Esophagus squamous epithelium (tissue), 5 donors: Measurements from ENCODE around the gene S100PBP. TPM values are rescaled to one million over a fixed set of nuclear protein-coding genes. Genes with fewer than 3 reads are reported as not detected.
"Not testable (repeated sequence)": the region's sequence is repeated elsewhere in the genome, so short reads cannot be mapped to it uniquely, and the experiment has no call there.

Source experiments
- DNase-seq: peaks from one replicate; lab custom pipeline; 2025; lab: John Stamatoyannopoulos, UW
- H3K27ac ChIP-seq, 4 donors: fragments of 200-600 bp; sonication (generic); one replicate each; pipeline ENCODE4 v1.5.1; 2016 to 2019; ENCODE audit warnings: mild to moderate bottlenecking in 1 of 4
- H3K27me3 ChIP-seq, 4 donors: fragments of 200-600 bp; sonication (generic); 1 replicate in 3 of 4; 2 replicates in 1 of 4; pipeline versions ENCODE4 v1.5.1 to v1.6.0; 2017 to 2021; ENCODE audit warnings: antibody characterized with exemption in 1 of 4
- H3K36me3 ChIP-seq, 3 donors: fragments of 200-600 bp; sonication (generic); one replicate each; pipeline ENCODE4 v1.5.1; 2016 to 2019
- H3K4me1 ChIP-seq, 3 donors: fragments of 200-600 bp; sonication (generic); one replicate each; pipeline ENCODE4 v1.5.1; 2017 to 2019
- H3K4me3 ChIP-seq, 4 donors: fragments of 200-600 bp; sonication (generic); 1 replicate in 3 of 4; 2 replicates in 1 of 4; pipeline ENCODE4 v1.5.1; 2016 to 2019; ENCODE audit warnings: mild to moderate bottlenecking in 2 of 4, moderate library complexity in 1 of 4
- H3K9me3 ChIP-seq, 3 donors: fragments of 200-600 bp; sonication (generic); one replicate each; pipeline ENCODE4 v1.5.1; 2016 to 2019
- CTCF ChIP-seq, 6 experiments: fragments of 450-650 bp in 4 of 6; fragments of 200-600 bp in 2 of 6; sonication (generic) in 2 of 6; IDR thresholded peaks; one replicate each; pipeline ENCODE4 v1.5.1; 2016 to 2019; ENCODE audit warnings: antibody characterized with exemption in 6 of 6, mild to moderate bottlenecking in 4 of 6, moderate library complexity in 4 of 6
- POLR2A ChIP-seq, 4 donors: fragments of 450-650 bp; IDR thresholded peaks; one replicate each; pipeline ENCODE4 v1.6.1; 2017; ENCODE audit warnings: antibody characterized with exemption in 4 of 4, mild to moderate bottlenecking in 4 of 4, moderate library complexity in 3 of 4
- WGBS, 2 donors: methylation state at CpG; one replicate each; pipeline ENCODE4 v1.1.5; 2018; 5-methylcytosine and 5-hydroxymethylcytosine counted together
- intact Hi-C: fragments of 100-400 bp; cut with DNase I; formaldehyde crosslinking; loops from one replicate; pipeline ENCODE4 v1.15.0; 2022
- total RNA-seq, 4 donors: library from RNA; depleted of rRNA; stranded (reverse); fragments of >200 nt; gene quantifications; one replicate each; pipeline ENCODE4 v1.1.0, GENCODE V29; 2016
- donor health status: DM: yes; HTN: yes; CAD: no.

The S100PBP gene
- total RNA-seq, 4 donors from 2014 or later, result 6.5 to 20.0 (median 11.9) TPM

- intact Hi-C loops, result no loop called here
- WGBS, 2 donors, result 7 to 54% methylated on average over 2 of the region's 2 CpGs
- Histone ChIP-seq H3K36me3 (no peaks in the 10 kb centered on the region), H3K27me3 (peaks cover 0 to 27% (median 0%) of the 10 kb centered on the region in 4 donors), H3K9me3 (no peaks in the 10 kb centered on the region), H3K27ac (no peak overlapping the region), H3K4me1 (peaks cover 9 to 29% (median 19%) of the 10 kb centered on the region in 3 donors), H3K4me3 (no peak overlapping the region)
- no peak for DNase-seq
- TF ChIP-seq CTCF (IDR thresholded peaks at IDR 0.05), result no peak
- no peak for TF ChIP-seq POLR2A (IDR thresholded peaks at IDR 0.05)
Observed at GRCh38 chr1:32904797-32905196, 87.3 kb downstream of the S100PBP start.

GRCh38 chr1:32905588-32905987 lies 88.1 kb downstream of the S100PBP start:
- Histone ChIP-seq H3K27me3 (peaks cover 0 to 22% (median 0%) of the 10 kb centered on the region in 4 donors), H3K4me1 (peaks cover 2 to 21% (median 15%) of the 10 kb centered on the region in 3 donors)
- H3K4me3 ChIP-seq, DNase-seq, intact Hi-C loops, H3K9me3 ChIP-seq, H3K36me3 ChIP-seq, H3K27ac ChIP-seq: not testable (repeated sequence)
- WGBS, 2 donors, result 74 to 75% methylated on average over 9 to 10 of the region's 10 CpGs

GRCh38 chr1:32906654-32907053 lies 89.2 kb downstream of the S100PBP start:
- Histone ChIP-seq H3K27ac (no peak overlapping the region), H3K9me3 (no peaks in the 10 kb centered on the region), H3K4me1 (peaks cover 0 to 14% (median 6%) of the 10 kb centered on the region in 3 donors), H3K27me3 (peaks cover 0 to 14% (median 0%) of the 10 kb centered on the region in 4 donors), H3K4me3 (no peak overlapping the region), H3K36me3 (no peaks in the 10 kb centered on the region)
- intact Hi-C loops, result no loop called here
- WGBS, 2 donors, result 77 to 88% methylated on average over 6 to 7 of the region's 7 CpGs
- TF ChIP-seq POLR2A (IDR thresholded peaks at IDR 0.05) (no peak), CTCF (IDR thresholded peaks at IDR 0.05) (no peak)
- no peak for DNase-seq

GRCh38 chr1:32907435-32907834 lies 90.0 kb downstream of the S100PBP start:
- H3K9me3 ChIP-seq, result no peaks in the 10 kb centered on the region
- TF ChIP-seq POLR2A (IDR thresholded peaks at IDR 0.05), result no peak
- no peak for TF ChIP-seq CTCF (IDR thresholded peaks at IDR 0.05)
- H3K4me3 ChIP-seq, result no peak overlapping the region
- intact Hi-C loops, result no loop called here
- no peak overlapping the region for H3K27ac ChIP-seq
- H3K4me1 ChIP-seq, result peaks cover 0 to 6% (median 0%) of the 10 kb centered on the region in 3 donors
- peaks cover 0 to 6% (median 0%) of the 10 kb centered on the region in 4 donors for H3K27me3 ChIP-seq
- no peaks in the 10 kb centered on the region for H3K36me3 ChIP-seq
- WGBS, 2 donors, result 26 to 32% methylated on average over 4 of the region's 4 CpGs
- DNase-seq, result no peak

Other genes starting within 250 kb of the S100PBP start
- 10 to 100 TPM; 12.3 to 26.9 (median 21.1) TPM for gene ZBTB8OS, start 167.1 kb upstream of the S100PBP start, total RNA-seq
- gene RBBP4, start 166.4 kb upstream of the S100PBP start, total RNA-seq, result 100 to 1,000 TPM in 1 of 4 donors, 10 to 100 TPM in 3; 59.6 to 102 (median 85.1) TPM
- 10 to 100 TPM in 2 of 4 donors, 1 to 10 TPM in 2; 2.9 to 31.7 (median 9.1) TPM for gene SYNC, start 114.9 kb upstream of the S100PBP start, total RNA-seq
- gene YARS1, start 295 bp upstream of the S100PBP start, total RNA-seq, result 10 to 100 TPM; 46.7 to 92.0 (median 62.3) TPM
- gene FNDC5, start 53.3 kb downstream of the S100PBP start, total RNA-seq, result under 1 TPM in 2 of 4 donors, not detected in 2; 0.44 to 0.76 TPM
- not detected for gene HPCA, start 68.8 kb downstream of the S100PBP start, total RNA-seq
- 100 to 1,000 TPM; 151 to 255 (median 178) TPM for gene TMEM54, start 83.7 kb downstream of the S100PBP start, total RNA-seq
- gene RNF19B, start 147.2 kb downstream of the S100PBP start, total RNA-seq, result 10 to 100 TPM; 24.2 to 61.6 (median 46.4) TPM
- gene AK2, start 219.2 kb downstream of the S100PBP start, total RNA-seq, result 100 to 1,000 TPM; 126 to 167 (median 151) TPM